ENCODE data around the gene ACACA.

ACACA gene

DNA sequence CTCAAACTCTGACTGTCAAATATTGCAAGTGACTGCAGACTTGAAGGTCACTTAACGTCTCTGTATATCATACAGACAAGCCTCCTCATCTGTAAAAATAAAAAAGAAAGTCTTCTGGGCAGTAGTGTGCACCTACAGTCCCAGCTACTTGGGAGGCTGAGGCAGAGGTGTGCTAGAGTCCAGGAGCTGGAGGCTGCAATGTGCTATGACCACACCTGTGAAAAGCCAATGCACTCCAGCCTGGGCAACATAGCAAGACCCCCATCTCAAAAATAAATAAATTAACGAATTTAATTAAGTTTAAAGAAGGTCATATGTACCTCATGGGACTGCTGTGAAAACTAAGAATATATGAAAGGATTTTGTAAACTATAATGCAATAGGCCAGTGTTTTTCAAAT is 65.8 kb downstream of the ACACA start:
- DNase-seq: no peak

DNA sequence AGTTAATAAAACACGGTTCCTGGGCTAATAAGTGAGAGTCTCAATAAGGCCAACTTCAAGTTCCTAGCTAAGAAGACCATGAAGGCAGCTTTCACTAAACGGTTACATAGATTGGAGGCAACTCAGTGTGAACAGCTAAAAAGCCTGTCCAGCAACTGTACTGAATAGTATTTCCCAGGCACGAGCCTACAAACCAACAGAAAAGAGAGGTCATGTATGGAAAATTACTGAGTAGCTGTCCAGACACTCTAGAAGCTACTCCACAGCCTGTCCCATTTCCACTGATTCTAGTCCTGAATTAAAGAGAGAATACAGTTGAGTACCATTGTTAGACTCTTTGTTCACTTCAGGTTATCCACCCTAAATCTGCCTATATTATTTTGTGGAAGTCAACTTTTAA is 67.3 kb downstream of the ACACA start:
- DNase-seq: no peak

DNA sequence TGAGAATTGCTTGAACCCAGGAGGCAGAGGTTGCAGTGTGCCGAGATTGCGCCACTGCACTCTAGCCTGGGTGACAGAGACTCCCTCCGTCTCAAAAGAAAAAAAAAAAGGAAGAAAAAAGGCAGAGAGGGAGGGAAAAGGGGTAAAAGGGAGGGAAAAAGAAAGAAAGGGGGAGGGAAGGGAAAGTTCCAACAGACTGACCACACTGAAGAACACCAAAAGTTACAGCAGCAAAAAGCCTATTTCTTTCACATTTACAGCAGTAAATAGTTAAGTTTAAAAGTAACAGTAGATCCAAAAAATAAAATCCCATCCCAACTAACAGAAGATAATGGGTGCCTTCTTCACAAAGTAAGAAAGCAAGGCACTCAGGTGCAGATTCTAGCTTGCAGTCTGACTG is 67.8 kb downstream of the ACACA start:
- no peak for DNase-seq

DNA sequence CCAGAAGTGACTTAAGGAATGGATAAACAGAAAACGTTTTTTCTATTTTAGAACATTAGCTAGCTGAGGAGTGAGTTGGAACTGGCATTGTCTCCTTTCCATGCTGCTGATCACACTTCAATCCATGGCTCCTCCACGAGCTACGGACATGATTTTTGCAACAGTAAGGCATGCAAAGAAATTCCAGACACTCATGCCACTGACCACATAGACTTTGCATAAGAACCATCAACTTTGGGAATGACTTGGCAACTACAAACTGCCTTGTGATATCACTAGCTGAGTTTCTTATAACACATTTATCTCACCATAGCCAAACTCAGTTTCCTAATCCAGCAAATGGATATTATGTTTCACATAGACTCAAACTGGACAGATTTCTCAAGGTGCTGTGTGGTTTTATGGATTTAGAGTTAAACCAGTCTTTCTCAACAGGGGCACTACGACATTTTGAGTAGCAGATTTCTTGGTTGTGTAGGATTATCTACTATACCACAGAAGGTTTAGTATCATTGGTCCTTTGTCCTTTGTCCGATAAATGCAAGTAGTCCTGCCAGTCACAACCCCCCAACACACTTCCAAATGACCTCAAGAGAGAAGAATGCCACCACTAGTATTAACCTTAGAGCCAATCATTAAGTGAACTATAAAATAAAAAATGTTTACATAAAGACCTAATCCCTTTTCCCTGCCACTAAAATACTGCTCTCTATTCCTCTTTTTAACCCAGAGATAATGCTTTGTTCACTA is 79.1 kb downstream of the ACACA start:
- DNase-seq: no peak

DNA sequence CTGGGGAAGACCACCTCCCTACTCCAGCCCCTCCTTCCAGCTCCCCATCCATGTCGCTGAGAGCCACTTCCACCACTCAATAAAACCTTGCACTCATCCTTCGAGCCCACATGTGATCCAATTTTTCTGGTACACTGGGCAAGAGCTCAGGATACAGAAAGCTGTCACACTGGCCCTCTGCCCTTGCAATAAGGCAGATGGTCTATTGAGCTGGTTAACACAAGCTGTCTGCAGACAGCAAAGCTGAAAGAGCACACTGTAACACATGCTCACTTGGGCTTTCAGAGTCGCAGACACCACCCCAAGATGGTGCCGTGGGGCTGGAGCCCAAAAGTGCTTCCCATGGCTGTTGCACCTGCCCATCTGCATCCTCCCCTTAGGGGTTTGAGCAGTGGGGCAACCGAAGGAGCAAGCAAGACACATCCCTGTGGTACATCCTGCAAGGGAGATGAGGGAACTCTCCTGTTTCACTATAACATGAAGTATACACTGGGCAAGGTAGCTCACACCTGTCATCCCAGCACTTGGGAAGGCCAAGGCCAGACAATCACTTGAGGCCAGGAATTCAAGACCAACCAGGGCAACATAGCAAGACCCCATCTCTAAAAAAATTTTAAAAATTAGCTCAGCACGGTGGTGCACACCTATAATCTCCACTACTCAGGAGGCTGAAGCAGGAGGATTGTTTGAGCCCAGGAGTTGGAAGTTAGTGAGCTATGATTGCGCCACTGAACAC is 83.6 kb downstream of the ACACA start:
- DNase-seq: no peak

DNA sequence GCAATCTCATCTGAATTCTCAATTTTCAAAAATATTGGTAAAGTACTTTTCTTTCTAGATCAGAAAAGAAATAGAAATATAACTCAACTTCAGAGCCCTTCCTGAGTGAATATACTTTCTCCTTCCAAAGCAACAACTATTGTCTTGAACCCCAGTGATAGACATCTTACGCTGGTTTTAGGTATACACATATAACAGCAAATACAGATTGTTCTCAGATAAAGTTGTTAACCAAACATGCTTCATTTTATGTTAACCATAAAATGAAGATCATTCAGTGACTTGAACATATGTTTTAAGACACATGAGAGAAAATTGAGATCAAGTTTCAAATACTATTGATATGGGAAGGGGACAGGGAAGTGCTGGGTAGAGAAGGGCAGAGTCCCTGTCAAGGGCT is 84.5 kb downstream of the ACACA start:
- DNase-seq: no peak

DNA sequence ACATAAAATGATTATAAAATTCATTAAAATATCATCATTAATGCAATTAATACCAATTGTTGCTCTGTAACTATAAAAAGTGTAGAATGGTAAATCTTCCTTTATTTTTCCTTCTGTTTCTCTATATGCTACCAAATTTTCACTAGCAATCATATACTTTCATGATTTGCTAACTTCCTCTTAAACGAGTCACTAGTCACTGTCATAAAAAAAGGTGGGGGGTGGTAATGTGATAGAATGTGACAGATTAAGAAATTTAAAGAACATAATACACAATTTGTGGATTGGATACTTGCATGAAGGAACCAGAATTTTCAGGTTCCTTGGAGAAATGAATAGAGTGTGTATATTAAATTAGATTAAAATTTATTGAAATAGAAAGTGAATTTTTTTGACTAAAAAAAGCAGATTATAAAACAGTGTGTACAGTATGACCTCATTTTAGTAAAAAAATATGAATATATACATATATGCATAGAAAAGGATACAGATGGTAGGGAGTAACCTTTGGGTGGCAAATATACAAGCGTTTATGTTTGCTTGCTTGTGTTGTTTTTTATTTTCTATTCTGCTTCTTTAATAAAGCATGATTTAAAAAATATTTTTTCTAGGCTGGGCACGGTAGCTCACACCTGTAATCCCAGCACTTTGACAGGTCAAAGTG is 87.6 kb downstream of the ACACA start:
- no peak for DNase-seq

DNA sequence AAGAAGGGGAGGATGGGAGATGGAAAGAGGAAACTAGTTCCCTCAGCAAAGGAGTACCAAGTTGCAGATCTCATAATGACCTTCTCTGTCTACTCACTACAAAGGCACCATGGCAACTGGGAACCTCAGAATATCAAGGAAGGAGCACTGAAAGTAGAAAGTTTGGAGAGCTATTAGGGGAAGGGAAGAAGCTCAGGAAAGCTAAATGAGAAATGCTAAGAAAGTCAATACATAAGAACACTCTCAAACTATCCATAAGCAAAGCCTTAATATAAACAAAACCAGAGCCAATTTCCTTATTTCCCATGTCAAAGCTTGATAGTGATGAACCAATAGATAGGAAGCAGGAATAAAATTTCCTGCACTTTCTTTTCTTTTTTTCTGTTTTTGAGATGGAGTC is 88.8 kb downstream of the ACACA start:
- DNase-seq: no peak

DNA sequence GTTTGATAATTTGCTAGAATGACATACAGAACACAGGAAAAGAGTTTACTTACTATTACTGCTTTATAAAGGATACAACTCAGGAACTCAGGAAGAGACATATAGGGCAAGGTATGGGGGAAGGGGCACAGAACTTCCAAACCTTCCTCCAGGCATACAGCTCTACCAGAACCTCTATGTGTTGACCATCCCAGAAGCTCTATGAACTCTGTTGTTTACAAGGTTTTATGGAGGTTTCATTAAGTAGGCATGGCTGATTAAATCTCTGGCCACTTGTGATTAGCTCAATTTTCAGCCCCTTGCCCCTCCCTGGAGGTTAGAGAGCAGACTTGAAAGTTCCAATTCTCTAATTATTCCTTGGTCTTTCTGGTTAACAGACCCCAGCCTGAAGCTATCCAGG is 91.0 kb downstream of the ACACA start:
- no peak for DNase-seq

DNA sequence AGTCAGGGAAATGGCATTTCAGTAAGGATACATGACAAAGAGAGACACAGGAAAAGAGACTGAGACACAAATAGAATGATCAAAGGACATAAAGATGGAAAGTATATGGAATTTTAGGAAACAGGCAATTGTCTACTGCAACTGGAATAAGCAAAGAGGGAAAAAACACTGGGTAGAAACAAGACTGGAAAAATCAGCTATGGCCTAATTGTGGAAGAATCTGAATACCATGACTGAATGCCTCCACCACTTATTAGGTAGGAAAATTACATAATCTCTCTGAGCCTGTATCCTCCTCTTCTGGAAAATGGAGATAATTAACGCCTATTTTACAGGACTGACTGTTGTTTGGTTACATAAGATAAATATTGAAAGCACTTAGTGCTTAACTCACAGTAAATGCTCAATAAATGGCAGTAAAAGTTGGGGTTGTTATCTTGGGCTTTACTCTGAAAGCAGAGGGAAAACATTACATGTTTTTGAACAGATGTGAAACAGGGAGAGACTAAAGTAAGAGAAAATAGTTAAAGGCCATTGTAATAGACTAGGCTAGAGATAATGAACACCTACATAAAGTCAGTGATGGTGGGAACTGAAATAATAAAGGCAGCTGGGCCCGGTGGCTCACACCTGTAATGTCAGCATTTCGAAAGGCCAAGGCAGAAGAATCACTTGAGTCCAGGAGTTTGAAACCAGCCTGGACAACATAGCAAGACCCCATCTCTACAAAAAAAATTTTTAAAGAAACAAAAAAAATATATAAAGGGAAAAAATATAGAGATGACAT is 94.3 kb downstream of the ACACA start:
- no peak for DNase-seq

DNA sequence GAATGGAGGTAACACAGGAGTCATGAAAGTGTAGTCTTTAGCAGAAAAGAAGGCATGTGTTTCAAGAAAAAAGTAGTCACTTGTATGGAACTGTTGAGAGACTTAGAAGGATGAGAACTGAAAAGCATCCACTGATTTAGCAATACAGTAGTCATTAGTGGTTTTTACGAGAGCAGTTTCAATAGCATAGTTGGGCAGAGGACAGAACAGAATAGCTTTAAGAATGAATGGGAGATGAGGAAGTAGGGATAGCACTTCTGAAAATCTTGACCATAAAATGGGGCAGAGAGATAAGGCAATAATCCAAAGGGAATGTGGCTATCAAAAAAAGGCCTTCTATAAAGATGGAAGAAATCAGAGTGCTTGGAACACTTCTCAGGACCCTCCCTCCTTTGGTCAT is 95.7 kb downstream of the ACACA start:
- no peak for DNase-seq

DNA sequence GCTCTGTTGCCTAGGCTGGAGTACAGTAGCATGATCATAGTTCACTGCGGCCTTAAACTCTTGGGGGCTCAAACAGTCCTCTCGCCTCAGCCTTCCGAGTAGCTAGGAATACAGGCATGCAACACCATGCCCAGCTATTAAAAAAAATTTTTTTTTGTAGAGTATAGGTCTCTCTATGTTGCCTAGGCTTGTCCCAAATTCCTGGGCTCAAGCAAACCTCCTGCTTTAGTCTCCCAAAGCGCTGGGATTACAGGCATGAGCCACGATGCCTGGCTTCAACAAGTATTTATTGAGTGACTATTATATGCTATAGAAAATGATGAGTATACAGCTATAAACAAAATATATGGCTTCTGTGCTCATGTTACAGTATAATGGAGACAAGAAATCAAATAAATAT is 97.6 kb downstream of the ACACA start:
- no peak for DNase-seq

DNA sequence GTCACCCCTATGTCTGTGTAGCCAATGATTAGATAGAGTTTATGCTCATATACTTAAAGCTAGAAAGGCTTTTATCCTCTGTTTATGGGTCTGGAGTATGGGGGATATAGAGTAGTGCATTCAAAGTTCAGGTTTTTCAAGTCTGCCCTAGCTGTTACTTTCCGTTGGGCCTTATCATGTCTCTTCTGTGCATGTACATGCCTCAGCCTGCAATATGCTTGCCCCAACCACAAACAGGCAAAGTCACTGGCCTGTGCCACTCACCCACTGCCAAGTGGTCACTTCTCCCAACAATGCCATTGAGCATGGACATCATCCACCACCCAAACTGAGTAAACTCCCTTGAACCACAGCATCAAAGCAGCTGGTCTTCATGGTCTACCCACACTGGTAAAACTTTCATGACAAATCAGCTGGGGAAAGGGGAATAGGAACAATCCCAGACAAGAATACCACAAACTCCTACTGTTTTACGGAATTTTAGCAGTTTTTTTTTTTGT is 101.2 kb downstream of the ACACA start:
- no peak for DNase-seq

DNA sequence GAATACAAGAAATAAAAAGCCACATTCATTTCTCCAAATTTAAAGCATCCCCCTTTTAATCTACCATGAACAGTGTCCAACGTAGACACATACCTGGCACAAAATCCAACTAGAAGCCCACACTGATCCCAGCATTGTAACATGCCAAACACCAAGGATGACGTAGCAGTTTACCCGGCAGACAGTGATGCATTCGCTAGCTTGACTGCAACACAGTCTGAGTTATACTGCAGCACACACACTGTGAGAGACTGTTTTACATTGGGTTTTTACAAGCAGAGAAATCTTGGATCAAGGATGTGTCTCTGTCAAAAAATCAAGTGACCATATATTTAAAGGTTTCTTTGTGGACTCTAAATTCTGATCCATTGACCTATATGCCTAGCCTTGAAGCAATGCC is 105.3 kb downstream of the ACACA start:
- no peak for DNase-seq

DNA sequence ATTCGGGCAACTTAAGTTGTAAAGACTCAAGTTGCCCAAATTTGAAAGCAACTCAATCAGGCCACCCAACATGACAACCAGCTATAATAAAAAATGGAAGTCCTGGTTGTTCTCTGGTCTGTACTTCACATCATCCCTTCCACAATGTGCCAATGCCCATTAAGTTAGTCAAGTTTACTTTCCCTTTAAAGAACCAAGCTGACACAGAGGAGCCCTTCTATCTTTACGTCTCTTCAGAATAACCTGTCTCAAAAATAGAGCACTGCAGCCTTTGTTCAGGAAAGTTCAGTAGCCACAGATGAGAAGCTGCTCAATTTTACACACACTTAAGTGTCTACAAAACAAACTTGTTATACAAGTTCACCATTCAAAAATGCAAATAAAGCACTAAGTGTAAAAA is 106.0 kb downstream of the ACACA start:
- no peak for DNase-seq

DNA sequence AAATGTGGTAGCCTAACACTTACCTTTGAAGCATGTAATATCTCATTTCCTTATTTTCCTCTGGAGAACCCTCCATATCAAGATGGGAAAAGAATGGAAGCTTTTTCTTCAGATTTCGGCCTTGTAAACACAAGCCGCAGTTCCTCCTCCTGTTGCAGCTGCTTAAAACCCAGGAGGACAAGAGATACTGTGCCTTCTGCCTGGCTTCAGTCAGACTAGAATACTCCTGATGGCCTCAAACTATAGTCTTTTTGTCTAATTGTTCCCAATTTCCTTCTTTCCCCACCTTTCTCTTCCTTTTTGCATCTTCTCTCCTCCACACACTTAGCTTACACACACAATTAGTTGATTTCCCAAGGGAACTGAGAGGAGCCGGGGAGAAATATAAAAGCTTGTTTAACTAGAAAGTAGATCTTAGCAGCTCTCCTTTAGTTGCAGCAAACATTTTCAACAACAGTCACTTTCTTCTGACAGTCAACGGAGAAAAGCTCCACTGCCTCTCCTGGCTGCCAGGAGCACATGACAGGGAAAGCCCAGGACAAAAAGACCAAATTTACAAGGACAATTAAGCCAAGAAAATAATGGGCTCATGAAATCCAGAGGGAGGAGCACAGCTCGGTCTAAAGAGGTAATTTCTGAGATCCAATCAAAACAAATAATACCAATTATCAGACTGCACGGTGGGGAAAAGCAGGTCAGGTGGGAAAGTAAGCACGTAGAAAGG is 107.2 kb downstream of the ACACA start:
- DNase-seq: no peak

DNA sequence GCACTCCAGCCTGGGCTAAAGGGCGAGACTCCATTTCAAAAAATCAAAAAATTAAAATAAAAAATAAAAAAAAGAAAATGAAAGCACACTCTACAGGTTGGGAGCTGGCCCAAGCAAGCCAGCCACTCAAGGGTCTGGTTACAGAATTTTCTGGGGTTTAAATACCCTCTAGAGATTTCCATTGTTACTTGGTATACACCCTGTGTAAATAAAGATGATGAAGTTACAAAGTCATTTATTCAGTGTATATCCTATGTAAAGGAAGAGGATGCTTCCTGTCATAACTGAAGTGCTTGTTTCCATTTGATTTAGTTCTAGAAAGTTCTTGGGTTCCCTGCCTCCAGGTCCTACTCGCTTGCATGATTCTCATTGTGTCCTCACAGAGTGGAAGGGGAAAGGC is 110.7 kb downstream of the ACACA start:
- DNase-seq: no peak

DNA sequence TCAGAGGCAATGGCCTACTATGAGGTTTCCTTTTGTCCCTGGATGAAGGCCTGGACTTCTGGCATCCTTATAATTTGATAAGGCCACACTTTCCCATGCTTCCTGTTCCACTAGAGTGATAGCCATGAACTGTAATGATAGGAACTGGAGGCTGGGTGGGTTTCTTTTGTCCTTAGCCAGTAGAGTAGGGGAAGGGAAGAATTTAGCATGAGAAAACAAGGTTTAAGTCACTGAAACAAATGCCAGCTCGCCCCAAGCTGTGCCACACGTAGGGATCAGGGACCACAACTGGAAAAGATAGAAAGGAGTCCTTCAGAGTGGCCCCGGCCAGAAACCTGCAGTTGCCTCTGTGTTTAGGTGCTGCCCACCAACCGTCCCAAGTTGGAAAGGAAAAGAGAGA is 111.7 kb downstream of the ACACA start:
- no peak for DNase-seq

DNA sequence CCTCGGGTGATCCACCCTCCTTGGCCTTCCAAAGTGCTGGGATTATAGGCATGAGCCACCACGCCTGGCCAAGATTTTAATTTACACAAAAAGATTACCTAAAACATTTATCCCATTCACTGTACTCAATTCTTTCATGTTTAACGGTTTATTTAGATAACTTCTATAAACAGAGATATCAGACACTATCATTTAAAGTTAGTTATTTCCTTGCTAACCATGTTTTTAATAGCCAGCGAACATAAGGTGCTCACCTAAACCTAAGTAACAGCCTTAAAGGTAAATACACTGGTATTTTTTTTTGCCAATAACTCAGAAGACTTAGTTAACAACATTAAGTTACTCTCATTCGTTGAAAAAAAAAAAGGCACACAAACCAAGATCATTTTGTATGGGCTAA is 112.9 kb downstream of the ACACA start:
- DNase-seq: no peak

DNA sequence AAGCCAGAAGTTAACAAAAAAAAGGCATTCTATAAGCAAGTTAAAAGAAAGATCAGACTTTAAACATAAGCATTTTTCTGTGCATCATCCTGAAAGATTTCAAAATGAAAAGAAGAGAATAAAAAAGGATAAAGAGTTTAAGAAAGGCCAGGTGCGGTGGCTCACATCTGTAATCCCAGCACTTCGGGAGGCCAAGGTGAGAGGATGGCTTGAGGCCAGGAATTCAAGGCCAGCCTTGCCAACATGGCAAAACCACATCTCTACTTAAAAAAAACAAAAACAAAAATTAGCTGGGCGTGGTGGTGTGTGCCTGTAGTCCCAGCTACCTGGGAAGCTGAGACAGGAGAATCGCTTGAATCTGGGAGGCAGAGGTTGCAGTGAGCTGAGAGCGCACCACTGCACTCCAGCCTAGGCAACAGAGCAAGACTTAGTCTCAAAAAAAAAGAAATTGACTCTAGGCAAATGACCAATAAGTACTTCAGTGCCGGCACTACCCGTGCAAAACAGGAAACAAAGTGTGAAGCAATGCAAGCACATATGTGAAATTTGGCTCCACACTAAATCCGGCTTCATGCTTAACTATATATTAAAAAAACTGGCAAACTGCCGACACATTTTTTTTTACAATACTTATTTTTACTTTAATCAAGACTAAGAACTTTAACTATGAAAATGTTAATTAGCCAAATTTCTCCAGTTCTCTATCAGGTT is 114.1 kb downstream of the ACACA start:
- no peak for DNase-seq

DNA sequence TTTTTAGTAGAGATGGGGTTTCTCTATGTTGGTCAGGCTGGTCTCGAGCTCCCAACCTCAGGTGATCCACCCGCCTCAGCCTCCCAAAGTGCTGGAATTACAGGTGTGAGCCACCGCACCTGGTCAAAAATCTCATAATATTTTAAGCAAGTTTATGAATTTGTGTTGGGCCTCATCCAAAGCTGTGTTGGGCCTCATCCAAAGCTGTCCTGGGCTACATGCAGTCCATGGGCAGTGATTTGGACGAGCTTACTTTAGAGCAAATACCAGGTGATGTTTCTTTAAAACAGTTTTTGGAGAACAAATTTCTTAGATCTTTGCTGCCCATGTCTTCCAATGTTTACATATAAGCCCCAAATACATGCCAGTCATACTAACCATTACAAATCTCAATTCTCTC is 115.3 kb downstream of the ACACA start:
- no peak for DNase-seq

DNA sequence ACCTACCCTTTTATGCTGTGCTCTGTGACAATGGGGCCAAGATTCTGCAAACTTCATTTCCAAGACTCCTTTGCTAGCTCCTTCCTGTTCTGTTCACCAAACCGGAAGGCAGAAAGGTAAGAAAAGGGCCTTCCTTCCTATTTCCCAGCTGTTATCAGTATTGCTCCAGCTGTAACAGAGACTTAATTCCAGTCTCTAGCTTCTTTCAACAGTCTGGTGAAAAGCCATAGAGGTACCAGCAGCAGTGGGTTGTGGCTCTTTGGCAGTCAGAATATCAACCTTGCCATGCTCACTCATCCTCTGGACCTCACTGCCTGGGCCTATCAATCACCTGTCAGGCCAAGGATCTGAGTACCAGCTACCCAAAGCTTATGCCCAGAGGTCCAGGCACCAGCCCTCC is 120.2 kb downstream of the ACACA start:
- DNase-seq: no peak

Data from activated CD4-positive, alpha-beta T cell treated with anti-CD3 and anti-CD28 coated beads, Interleukin-2, amount 50 U/mL, for 48 hours (primary cell).